Activated naive CD8-positive, alpha-beta T cell (primary cell): ENCODE results near the gene ZMIZ2.

Source experiments
- H3K27ac Mint-ChIP-seq: one replicate; pipeline ENCODE4 v1.8.0; 2021; ENCODE audit warnings: mixed read lengths
- H3K27me3 Mint-ChIP-seq: one replicate; pipeline ENCODE4 v1.8.0; 2021; ENCODE audit warnings: mixed read lengths
- H3K36me3 Mint-ChIP-seq: one replicate; pipeline ENCODE4 v1.8.0; 2021; ENCODE audit warnings: mixed read lengths
- H3K4me1 Mint-ChIP-seq: one replicate; pipeline ENCODE4 v1.8.0; 2021; ENCODE audit warnings: low read depth, mixed read lengths
- H3K4me3 Mint-ChIP-seq: one replicate; pipeline ENCODE4 v1.8.0; 2021; ENCODE audit warnings: mild to moderate bottlenecking, mixed read lengths
- H3K9me3 Mint-ChIP-seq: one replicate; pipeline ENCODE4 v1.8.0; 2021; ENCODE audit warnings: low read depth, mixed read lengths

The ZMIZ2 gene

GRCh38 chr7:44811093-44811492, 62.4 kb downstream of the ZMIZ2 start:
- no peaks in the 10 kb centered on the region for H3K4me1 Mint-ChIP-seq
- H3K36me3 Mint-ChIP-seq: no peaks in the 10 kb centered on the region
- H3K9me3 Mint-ChIP-seq: no peaks in the 10 kb centered on the region
- H3K4me3 Mint-ChIP-seq: no peak overlapping the region
- no peaks in the 10 kb centered on the region for H3K27me3 Mint-ChIP-seq
- H3K27ac Mint-ChIP-seq: no peak overlapping the region

- Mint-ChIP-seq H3K36me3 (no peaks in the 10 kb centered on the region), H3K27me3 (no peaks in the 10 kb centered on the region), H3K27ac (no peak overlapping the region), H3K4me1 (no peaks in the 10 kb centered on the region), H3K9me3 (no peaks in the 10 kb centered on the region), H3K4me3 (no peak overlapping the region)
Measured at GRCh38 chr7:44811571-44811970, 62.9 kb downstream of the ZMIZ2 start.

GRCh38 chr7:44814919-44815318, 66.3 kb downstream of the ZMIZ2 start:
- no peaks in the 10 kb centered on the region for H3K36me3 Mint-ChIP-seq
- H3K4me1 Mint-ChIP-seq: no peaks in the 10 kb centered on the region
- H3K9me3 Mint-ChIP-seq: no peaks in the 10 kb centered on the region
- no peak overlapping the region for H3K27ac Mint-ChIP-seq
- no peak overlapping the region for H3K4me3 Mint-ChIP-seq
- H3K27me3 Mint-ChIP-seq: no peaks in the 10 kb centered on the region

- Mint-ChIP-seq H3K27ac (no peak overlapping the region), H3K36me3 (no peaks in the 10 kb centered on the region), H3K27me3 (no peaks in the 10 kb centered on the region), H3K9me3 (no peaks in the 10 kb centered on the region), H3K4me3 (no peak overlapping the region), H3K4me1 (no peaks in the 10 kb centered on the region)
Measured at GRCh38 chr7:44819292-44819691, 70.6 kb downstream of the ZMIZ2 start.
